Hematopoietic multipotent progenitor cell treated with erythropoietin and hydrocortisone succinate and interleukin-3 and kit ligand, for 8 days (in vitro differentiated cells): ENCODE results near the gene PSD.
A peak's percentile ranks its signal among the peaks of the same experiment; 100 is the strongest.

ENCODE experiments used
- DNase-seq: peaks from one replicate; pipeline ENCODE4 v3.0.0-alpha.2; 2015

The PSD gene

GRCh38 chr10:102437515-102437914 is 18.9 kb upstream of the PSD start:
- peak; percentile 11 for DNase-seq

- DNase-seq: peak; percentile 3
Measured at GRCh38 chr10:102436312-102436711, 17.7 kb upstream of the PSD start.

- peak; percentile 65 for DNase-seq
Measured at GRCh38 chr10:102435529-102436233, 17.1 kb upstream of the PSD start.

GRCh38 chr10:102435133-102435497 is 16.5 kb upstream of the PSD start:
- no peak for DNase-seq

- peak; percentile 3 for DNase-seq
Measured at GRCh38 chr10:102434394-102435132, 16.0 kb upstream of the PSD start.

- peak; percentile 46 for DNase-seq
Measured at GRCh38 chr10:102433619-102434046, 15.0 kb upstream of the PSD start.

GRCh38 chr10:102432162-102432950 is 13.8 kb upstream of the PSD start, which contains the start of gene CUEDC2:
CUEDC2 (minus strand) TSS chr10:102432574; CDS start chr10:102425188, 7,386 bp downstream.
- peak; percentile 98 for DNase-seq

- peak; percentile 62 for DNase-seq
Measured at GRCh38 chr10:102431452-102432124, 13.0 kb upstream of the PSD start.

GRCh38 chr10:102429468-102429867 is 10.9 kb upstream of the PSD start:
- DNase-seq: no peak

GRCh38 chr10:102426803-102427287 is 8.3 kb upstream of the PSD start:
- DNase-seq: no peak

- DNase-seq: no peak
Measured at GRCh38 chr10:102425444-102425843, 6.9 kb upstream of the PSD start.

- DNase-seq: no peak
Measured at GRCh38 chr10:102424916-102425315, 6.3 kb upstream of the PSD start.

- no peak for DNase-seq
Measured at GRCh38 chr10:102424145-102424544, 5.6 kb upstream of the PSD start.

- no peak for DNase-seq
Measured at GRCh38 chr10:102423372-102423968, 4.9 kb upstream of the PSD start.

- peak; percentile 79 for DNase-seq
Measured at GRCh38 chr10:102422545-102423129, 4.1 kb upstream of the PSD start.

GRCh38 chr10:102421757-102422512 is 3.4 kb upstream of the PSD start:
- DNase-seq: peak; percentile 79

GRCh38 chr10:102421507-102421756 is 2.8 kb upstream of the PSD start:
- no peak for DNase-seq

- DNase-seq: peak; percentile 98
Measured at GRCh38 chr10:102420714-102421506, 2.3 kb upstream of the PSD start, which contains the start of gene FBXL15. FBXL15 (plus strand) TSS chr10:102420836; CDS start chr10:102421130, 294 bp downstream.

GRCh38 chr10:102420181-102420713 is 1.7 kb upstream of the PSD start:
- no peak for DNase-seq
